DOHH2 (cell line): ENCODE measurements around the gene TRIM40.

ENCODE experiments used
- H3F3A ChIP-seq: fragments of 200-600 bp; sonication (generic), shearing (Covaris generic); 2 replicates; pipeline ENCODE4 v1.6.0; 2016; ENCODE audit warnings: antibody characterized with exemption, mild to moderate bottlenecking; ENCODE audit not compliant: control insufficient read depth, insufficient read depth
- H3K27ac ChIP-seq: fragments of 200-600 bp; sonication (generic); 2 replicates; pipeline ENCODE4 v1.5.1; 2014; ENCODE audit warnings: low read depth, mild to moderate bottlenecking, low read length, moderate library complexity
- H3K27me3 ChIP-seq: fragments of 200-600 bp; sonication (generic); 2 replicates; pipeline ENCODE4 v1.6.1; 2014; ENCODE audit warnings: mild to moderate bottlenecking, low read length, mixed read lengths; ENCODE audit not compliant: control insufficient read depth
- H3K36me3 ChIP-seq: fragments of 200-600 bp; sonication (generic); 2 replicates; pipeline ENCODE4 v1.6.1; 2014; ENCODE audit warnings: mild to moderate bottlenecking, low read length, moderate library complexity, mixed read lengths; ENCODE audit not compliant: control insufficient read depth
- H3K4me1 ChIP-seq: fragments of 200-600 bp; sonication (generic); 2 replicates; pipeline ENCODE4 v1.6.1; 2014; ENCODE audit warnings: mild to moderate bottlenecking, low read length, mixed read lengths; ENCODE audit not compliant: control insufficient read depth
- H3K4me2 ChIP-seq: fragments of 200-600 bp; sonication (generic); 2 replicates; pipeline ENCODE4 v1.6.0; 2014; ENCODE audit warnings: mild to moderate bottlenecking, low read length, moderate library complexity
- H3K4me3 ChIP-seq: fragments of 200-600 bp; sonication (generic); 2 replicates; pipeline ENCODE4 v1.5.1; 2014; ENCODE audit warnings: mild to moderate bottlenecking, low read length, mixed read lengths
- H3K79me2 ChIP-seq: fragments of 200-600 bp; sonication (generic); 2 replicates; pipeline ENCODE4 v1.6.1; 2014; ENCODE audit warnings: mild to moderate bottlenecking, low read length, mixed read lengths; ENCODE audit not compliant: control insufficient read depth
- H3K9me2 ChIP-seq: fragments of 200-600 bp; sonication (generic); replicated peaks from 2 replicates; pipeline ENCODE4 v1.6.1; 2014; ENCODE audit warnings: mild to moderate bottlenecking, low read length, mixed read lengths; ENCODE audit not compliant: control insufficient read depth
- H3K9me3 ChIP-seq: fragments of 200-600 bp; sonication (generic); 2 replicates; pipeline ENCODE4 v1.6.1; 2014; ENCODE audit warnings: antibody characterized with exemption, low read length, mixed read lengths; ENCODE audit not compliant: control insufficient read depth, insufficient read depth
- H4K20me1 ChIP-seq: fragments of 200-600 bp; sonication (generic); 2 replicates; pipeline ENCODE4 v1.6.0; 2014; ENCODE audit warnings: low read depth, mild to moderate bottlenecking, antibody characterized with exemption, low read length, moderate library complexity; ENCODE audit not compliant: control insufficient read depth, insufficient read depth
- EZH2phosphoT487 ChIP-seq: fragments of 200-600 bp; sonication (generic); IDR thresholded peaks from 2 replicates; pipeline ENCODE4 v1.6.1; 2017; ENCODE audit warnings: borderline replicate concordance, mild to moderate bottlenecking, antibody characterized with exemption, low read length, moderate library complexity, mixed read lengths
- TF ChIP-seq, protein P1 (sequence below): fragments of 200-600 bp; sonication (generic); IDR thresholded peaks from one replicate; pipeline ENCODE4 v1.5.1; 2014; ENCODE audit warnings: antibody characterized with exemption, mild to moderate bottlenecking, low read depth, low read length; ENCODE audit not compliant: poor library complexity, severe bottlenecking

Gene TRIM40

DNA sequence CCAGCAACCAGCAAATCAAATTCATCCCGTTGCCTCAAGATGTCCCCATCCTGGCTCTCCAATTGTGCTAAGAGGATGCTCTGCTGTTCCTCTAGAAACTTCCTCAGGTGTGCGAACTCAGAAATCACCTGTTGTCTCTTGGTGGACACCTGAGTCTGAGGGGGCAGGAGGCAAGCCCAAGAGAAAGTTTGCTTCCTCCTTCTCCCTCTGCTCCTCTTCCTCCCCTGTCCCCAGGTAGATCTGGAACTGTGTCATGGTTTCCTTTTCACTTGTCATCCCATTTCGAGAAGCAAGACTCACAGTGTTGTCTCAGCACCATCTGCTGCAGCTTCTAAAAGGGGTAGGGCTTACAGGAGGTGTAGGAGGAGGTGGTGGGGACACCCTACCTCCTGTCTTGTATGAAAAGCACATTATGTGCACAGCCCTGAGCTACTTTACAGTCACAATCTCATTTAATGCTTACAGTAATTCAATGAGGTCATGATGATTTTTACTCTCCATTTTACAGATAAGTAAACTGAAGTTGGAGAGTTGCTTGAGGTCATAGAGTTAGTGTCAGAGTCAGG is 22.6 kb downstream of the TRIM40 start:
- Histone ChIP-seq H3K27ac (no peak overlapping the region), H3K4me2 (no peak overlapping the region), H3F3A (no peaks in the 10 kb centered on the region), H3K79me2 (no peaks in the 10 kb centered on the region), H3K27me3 (peaks cover 28% of the 10 kb centered on the region), H3K9me2 (no peaks in the 10 kb centered on the region), H3K36me3 (no peaks in the 10 kb centered on the region), H3K4me1 (no peaks in the 10 kb centered on the region), H3K9me3 (no peaks in the 10 kb centered on the region), H4K20me1 (no peaks in the 10 kb centered on the region), H3K4me3 (no peak overlapping the region)
- TF ChIP-seq, protein P1, sequence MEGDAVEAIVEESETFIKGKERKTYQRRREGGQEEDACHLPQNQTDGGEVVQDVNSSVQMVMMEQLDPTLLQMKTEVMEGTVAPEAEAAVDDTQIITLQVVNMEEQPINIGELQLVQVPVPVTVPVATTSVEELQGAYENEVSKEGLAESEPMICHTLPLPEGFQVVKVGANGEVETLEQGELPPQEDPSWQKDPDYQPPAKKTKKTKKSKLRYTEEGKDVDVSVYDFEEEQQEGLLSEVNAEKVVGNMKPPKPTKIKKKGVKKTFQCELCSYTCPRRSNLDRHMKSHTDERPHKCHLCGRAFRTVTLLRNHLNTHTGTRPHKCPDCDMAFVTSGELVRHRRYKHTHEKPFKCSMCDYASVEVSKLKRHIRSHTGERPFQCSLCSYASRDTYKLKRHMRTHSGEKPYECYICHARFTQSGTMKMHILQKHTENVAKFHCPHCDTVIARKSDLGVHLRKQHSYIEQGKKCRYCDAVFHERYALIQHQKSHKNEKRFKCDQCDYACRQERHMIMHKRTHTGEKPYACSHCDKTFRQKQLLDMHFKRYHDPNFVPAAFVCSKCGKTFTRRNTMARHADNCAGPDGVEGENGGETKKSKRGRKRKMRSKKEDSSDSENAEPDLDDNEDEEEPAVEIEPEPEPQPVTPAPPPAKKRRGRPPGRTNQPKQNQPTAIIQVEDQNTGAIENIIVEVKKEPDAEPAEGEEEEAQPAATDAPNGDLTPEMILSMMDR: no peak
- TF ChIP-seq EZH2phosphoT487: no peak

DNA sequence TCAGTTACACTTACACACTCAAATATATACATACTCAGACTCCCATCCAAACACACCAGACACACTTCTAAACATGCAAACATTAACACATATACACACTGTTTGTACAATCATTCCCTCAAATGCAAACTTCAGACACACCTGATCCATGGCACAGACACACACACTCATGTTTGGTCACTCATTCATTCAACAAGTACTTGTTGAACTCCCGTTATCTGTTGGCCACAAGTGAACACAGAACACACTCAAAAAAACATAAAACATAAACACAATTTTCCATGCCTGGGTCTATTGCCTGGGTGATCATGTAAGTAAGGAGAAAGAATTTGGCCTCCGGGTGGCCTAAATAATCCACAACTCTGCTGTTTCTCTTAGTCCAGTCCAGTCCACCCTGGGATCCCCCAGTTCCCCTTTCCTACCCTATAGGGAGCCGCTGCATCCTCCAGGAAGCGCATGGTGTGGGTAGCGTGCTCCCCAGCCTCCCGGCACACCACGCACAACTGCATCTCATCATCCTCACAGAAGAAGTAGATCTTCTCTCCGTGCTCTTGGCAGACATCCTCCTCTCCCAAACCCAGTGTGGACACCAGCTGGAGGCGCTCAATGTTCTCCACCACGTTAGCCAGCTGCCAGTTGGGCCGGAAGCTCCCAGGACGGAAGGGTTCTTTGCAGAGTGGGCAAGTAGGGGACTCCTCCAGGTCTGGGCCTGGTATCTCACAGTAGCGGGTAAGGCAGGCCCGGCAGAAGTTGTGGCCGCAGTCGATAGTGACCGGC is 24.3 kb downstream of the TRIM40 start:
- Histone ChIP-seq H3K36me3 (no peaks in the 10 kb centered on the region), H3K4me1 (no peaks in the 10 kb centered on the region), H3K4me2 (no peak overlapping the region), H3K27me3 (peaks cover 24% of the 10 kb centered on the region), H3K9me2 (no peaks in the 10 kb centered on the region), H4K20me1 (no peaks in the 10 kb centered on the region), H3K79me2 (no peaks in the 10 kb centered on the region), H3F3A (no peaks in the 10 kb centered on the region), H3K9me3 (no peaks in the 10 kb centered on the region), H3K27ac (no peak overlapping the region), H3K4me3 (no peak overlapping the region)
- TF ChIP-seq, protein P1: no peak
- TF ChIP-seq EZH2phosphoT487: no peak

GRCh38 chr6:30160785-30161531 is 25.0 kb downstream of the TRIM40 start, which contains the start of gene TRIM10:
Gene TRIM10, minus strand, starts transcription at chr6:30161211. Its CDS starts 353 bp downstream, at chr6:30160858.
- H4K20me1 ChIP-seq: no peaks in the 10 kb centered on the region
- H3K4me2 ChIP-seq: no peak within 1 kb of the TSS
- no peaks in the 10 kb centered on the region for H3K36me3 ChIP-seq
- TF ChIP-seq EZH2phosphoT487: no peak
- TF ChIP-seq, protein P1: no peak
- peaks cover 22% of the 10 kb centered on the region for H3K27me3 ChIP-seq
- no peaks in the 10 kb centered on the region for H3F3A ChIP-seq
- no peaks in the 10 kb centered on the region for H3K9me2 ChIP-seq
- H3K9me3 ChIP-seq: no peaks in the 10 kb centered on the region
- H3K79me2 ChIP-seq: no peaks in the 10 kb centered on the region
- H3K4me1 ChIP-seq: no peaks in the 10 kb centered on the region
- no peak within 1 kb of the TSS for H3K4me3 ChIP-seq
- H3K27ac ChIP-seq: no peak within 1 kb of the TSS
